Smooth muscle cell (in vitro differentiated cells): ENCODE measurements around the gene BRD3OS. TPM values are rescaled to one million over a fixed set of nuclear protein-coding genes. Genes with fewer than 3 reads are reported as not detected.

Experiments used
- DNase-seq: peaks from one replicate; lab custom pipeline; 2025; ENCODE audit not compliant: unreplicated experiment; lab: John Stamatoyannopoulos, UW
- H2AFZ ChIP-seq: fragments of 200-600 bp; sonication (generic); 2 replicates; pipeline ENCODE4 v1.6.0; 2016; ENCODE audit warnings: antibody characterized with exemption, low read depth, mild to moderate bottlenecking
- H3F3A ChIP-seq: fragments of 200-600 bp; sonication (generic); 2 replicates; pipeline ENCODE4 v1.6.0; 2017; ENCODE audit warnings: antibody characterized with exemption, low read depth
- H3K27ac ChIP-seq: fragments of 200-600 bp; sonication (generic); 2 replicates; pipeline ENCODE4 v1.5.1; 2016; ENCODE audit warnings: low read depth, mild to moderate bottlenecking
- H3K27me3 ChIP-seq: fragments of 200-600 bp; sonication (generic); 2 replicates; pipeline ENCODE4 v1.6.1; 2016; ENCODE audit warnings: low read depth, mild to moderate bottlenecking
- H3K36me3 ChIP-seq: fragments of 200-600 bp; sonication (generic); 2 replicates; pipeline ENCODE4 v1.5.1; 2016; ENCODE audit warnings: low read depth
- H3K4me1 ChIP-seq: fragments of 200-600 bp; sonication (generic); 2 replicates; pipeline ENCODE4 v1.5.1; 2016; ENCODE audit warnings: low read depth
- H3K4me2 ChIP-seq: fragments of 200-600 bp; sonication (generic); 2 replicates; pipeline ENCODE4 v1.6.0; 2016; ENCODE audit warnings: mild to moderate bottlenecking
- H3K4me3 ChIP-seq: fragments of 200-600 bp; sonication (generic); 2 replicates; pipeline ENCODE4 v1.5.1; 2016; ENCODE audit warnings: mild to moderate bottlenecking
- H3K79me2 ChIP-seq: fragments of 200-600 bp; sonication (generic); 2 replicates; pipeline ENCODE4 v1.6.0; 2016; ENCODE audit warnings: low read depth, mild to moderate bottlenecking
- H3K9ac ChIP-seq: fragments of 200-600 bp; sonication (generic); 2 replicates; pipeline ENCODE4 v1.6.0; 2016; ENCODE audit warnings: low read depth
- H3K9me3 ChIP-seq: fragments of 200-600 bp; sonication (generic); replicated peaks from 2 replicates; pipeline ENCODE4 v1.5.1; 2016; ENCODE audit warnings: low read depth
- H4K20me1 ChIP-seq: fragments of 200-600 bp; sonication (generic); 2 replicates; pipeline ENCODE4 v1.6.0; 2016; ENCODE audit warnings: low read depth
- WGBS: methylation state at CpG from one replicate; pipeline ENCODE4 v1.1.7; 2016; ENCODE audit warnings: low lambda C conversion rate; 5-methylcytosine and 5-hydroxymethylcytosine counted together
- polyA plus RNA-seq: library from polyadenylated mRNA; unstranded; fragments of >200 nt; fragmentation: Nextera tagmentation; extraction: Ambion mirVana; gene quantifications from 2 replicates; pipeline ENCODE4 v1.2.1, GENCODE V29; 2016
- total RNA-seq: library from RNA; depleted of rRNA; stranded (reverse); fragments of >200 nt; gene quantifications from 2 replicates; pipeline ENCODE4 v1.2.3, GENCODE V29; 2014
- TF ChIP-seq, protein P1 (sequence below): fragments of 200-600 bp; sonication (generic); IDR thresholded peaks from 2 replicates; pipeline ENCODE4 v1.5.1; 2017; ENCODE audit warnings: borderline replicate concordance, mild to moderate bottlenecking, antibody characterized with exemption; ENCODE audit not compliant: insufficient read depth, poor library complexity, severe bottlenecking

The BRD3OS gene
- total and polyA plus RNA-seq, 2 experiments from 2014 or later: 16.0 to 16.1 TPM

DNA sequence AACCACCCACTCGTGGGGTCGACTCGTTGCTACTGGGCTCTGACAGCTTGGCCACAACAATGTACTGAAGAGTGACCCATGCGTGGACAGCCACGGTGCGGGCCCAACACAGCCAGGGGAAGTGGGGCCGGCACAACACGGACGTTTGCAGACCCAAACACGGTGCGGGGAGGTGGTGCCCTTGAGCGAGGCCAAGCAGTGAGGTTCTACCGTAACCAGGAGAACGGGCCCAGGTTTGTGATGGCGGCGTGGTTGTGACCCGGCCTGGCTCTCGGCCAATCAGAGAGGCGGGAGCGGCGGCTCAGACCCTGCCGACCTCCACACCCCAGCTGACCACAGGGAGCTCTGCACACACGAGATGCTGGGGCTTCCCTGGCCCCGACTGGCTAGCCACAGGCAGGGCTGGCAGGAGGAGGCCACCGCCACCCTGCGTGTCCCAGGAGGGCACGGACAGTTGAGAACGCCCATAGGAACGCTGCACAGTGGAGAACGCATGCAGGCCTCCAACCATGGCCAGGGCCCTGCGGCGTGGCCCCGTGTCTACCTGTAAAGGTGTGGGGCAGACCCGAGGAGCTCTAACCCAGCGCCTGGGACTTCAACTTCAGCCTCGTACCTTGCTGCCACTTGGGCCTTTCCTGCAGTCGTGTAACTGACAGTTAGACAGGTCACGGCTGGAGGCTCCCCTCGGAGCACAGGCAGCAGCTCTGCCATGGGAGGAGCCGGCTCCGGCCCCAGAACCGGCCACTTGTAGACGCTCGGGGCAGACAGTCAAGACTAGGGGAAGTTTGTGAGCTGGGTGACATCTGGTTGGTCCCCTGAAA lies 28.9 kb downstream of the BRD3OS start:
- 94% methylated on average over 44 of the region's 44 CpGs for WGBS
- no peak for DNase-seq
- peaks cover 44% of the 10 kb centered on the region for H3K79me2 ChIP-seq

DNA sequence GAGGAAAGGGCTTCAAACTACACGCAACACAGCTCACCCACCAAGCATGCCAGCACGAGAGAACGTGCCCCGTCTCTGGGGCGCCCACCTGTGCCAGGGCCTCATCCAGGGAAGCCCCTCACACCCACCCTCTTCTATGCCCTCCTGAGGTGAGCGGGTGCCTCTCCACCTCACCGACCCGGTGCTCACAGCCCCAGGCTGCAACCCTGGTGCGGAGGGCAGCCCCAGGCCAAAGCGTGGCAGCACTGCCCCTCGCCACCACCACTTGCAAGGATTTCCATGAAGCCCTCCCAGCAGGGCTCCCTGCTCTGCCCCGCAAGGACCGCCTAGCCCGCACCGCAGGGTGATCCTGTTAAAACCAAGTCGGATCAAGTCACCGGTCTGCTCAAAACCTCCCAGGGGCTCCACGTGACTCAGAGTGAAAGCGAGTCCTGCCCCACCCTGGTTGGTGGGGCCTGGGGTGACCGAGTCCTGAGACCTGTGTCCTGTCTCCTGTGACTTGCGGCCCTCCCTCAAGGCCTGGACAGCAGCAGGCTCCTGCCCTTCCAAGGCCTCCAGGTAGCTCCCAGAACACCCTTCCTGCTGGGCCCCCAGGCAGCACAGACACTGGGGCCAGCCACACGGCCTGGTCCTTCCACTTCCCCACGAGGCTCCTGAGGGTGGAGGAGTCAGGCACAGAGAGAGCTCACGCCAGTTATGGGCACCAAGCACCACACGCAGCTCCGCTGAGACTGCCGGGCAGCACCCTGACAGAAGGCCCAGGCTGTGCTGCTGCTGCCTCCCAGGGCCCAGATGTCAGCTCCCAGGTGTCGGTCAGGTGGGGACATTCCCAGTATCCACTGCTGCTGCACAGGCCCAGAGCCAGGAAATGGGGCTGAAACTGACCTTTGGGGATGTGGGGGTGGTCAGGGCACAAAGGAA lies 29.9 kb downstream of the BRD3OS start:
- Histone ChIP-seq H3K27me3 (no peaks in the 10 kb centered on the region), H3K36me3 (no peaks in the 10 kb centered on the region), H3K4me2 (no peak overlapping the region), H3K79me2 (peaks cover 54% of the 10 kb centered on the region), H3F3A (no peaks in the 10 kb centered on the region), H3K4me1 (no peaks in the 10 kb centered on the region), H4K20me1 (peaks cover 97% of the 10 kb centered on the region), H3K27ac (no peak overlapping the region), H3K9ac (no peak overlapping the region), H3K9me3 (no peaks in the 10 kb centered on the region), H2AFZ (no peak overlapping the region), H3K4me3 (no peak overlapping the region)
- no peak for DNase-seq
- TF ChIP-seq, protein P1, sequence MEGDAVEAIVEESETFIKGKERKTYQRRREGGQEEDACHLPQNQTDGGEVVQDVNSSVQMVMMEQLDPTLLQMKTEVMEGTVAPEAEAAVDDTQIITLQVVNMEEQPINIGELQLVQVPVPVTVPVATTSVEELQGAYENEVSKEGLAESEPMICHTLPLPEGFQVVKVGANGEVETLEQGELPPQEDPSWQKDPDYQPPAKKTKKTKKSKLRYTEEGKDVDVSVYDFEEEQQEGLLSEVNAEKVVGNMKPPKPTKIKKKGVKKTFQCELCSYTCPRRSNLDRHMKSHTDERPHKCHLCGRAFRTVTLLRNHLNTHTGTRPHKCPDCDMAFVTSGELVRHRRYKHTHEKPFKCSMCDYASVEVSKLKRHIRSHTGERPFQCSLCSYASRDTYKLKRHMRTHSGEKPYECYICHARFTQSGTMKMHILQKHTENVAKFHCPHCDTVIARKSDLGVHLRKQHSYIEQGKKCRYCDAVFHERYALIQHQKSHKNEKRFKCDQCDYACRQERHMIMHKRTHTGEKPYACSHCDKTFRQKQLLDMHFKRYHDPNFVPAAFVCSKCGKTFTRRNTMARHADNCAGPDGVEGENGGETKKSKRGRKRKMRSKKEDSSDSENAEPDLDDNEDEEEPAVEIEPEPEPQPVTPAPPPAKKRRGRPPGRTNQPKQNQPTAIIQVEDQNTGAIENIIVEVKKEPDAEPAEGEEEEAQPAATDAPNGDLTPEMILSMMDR: no peak
- WGBS: 97% methylated on average over 27 of the region's 28 CpGs

More for the DNA sequence above, 28.9 kb downstream of the BRD3OS start:
- Histone ChIP-seq H3K4me3 (no peak overlapping the region), H3K4me2 (no peak overlapping the region), H3F3A (no peaks in the 10 kb centered on the region), H3K36me3 (no peaks in the 10 kb centered on the region), H3K27ac (no peak overlapping the region), H3K4me1 (no peaks in the 10 kb centered on the region), H3K9me3 (no peaks in the 10 kb centered on the region), H3K9ac (no peak overlapping the region), H4K20me1 (peaks cover 96% of the 10 kb centered on the region), H3K27me3 (no peaks in the 10 kb centered on the region), H2AFZ (no peak overlapping the region)
- TF ChIP-seq, protein P1: no peak

DNA sequence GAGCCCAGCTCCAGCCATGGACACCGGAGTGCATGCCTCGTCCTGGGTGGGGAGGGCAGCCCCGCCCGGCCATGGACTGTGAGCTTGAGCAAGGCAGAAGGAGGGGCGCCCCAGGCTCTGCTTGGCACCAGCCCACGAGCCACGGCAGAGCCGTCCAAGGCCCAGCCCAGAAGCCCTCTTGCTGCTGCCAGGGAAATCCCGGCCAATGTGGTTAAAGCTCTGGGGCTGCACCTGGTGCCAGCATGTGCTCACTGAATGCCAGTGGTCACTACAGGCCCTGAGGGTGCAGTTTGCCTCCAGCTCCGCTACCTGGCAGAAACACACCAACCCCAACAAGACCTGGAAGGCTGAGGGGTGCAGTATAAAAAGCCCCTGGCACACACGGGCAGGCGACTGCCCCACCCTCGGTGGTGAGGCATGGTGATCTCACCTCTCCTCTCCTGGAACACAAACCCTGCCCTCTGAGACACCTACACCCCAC lies 30.7 kb downstream of the BRD3OS start:
- WGBS: 93% methylated on average over 13 of the region's 13 CpGs
- TF ChIP-seq, protein P1: no peak
- Histone ChIP-seq H2AFZ (no peak overlapping the region), H3K9ac (no peak overlapping the region), H3K4me1 (no peaks in the 10 kb centered on the region), H3K4me2 (no peak overlapping the region), H3F3A (no peaks in the 10 kb centered on the region), H3K27me3 (no peaks in the 10 kb centered on the region), H3K9me3 (no peaks in the 10 kb centered on the region), H3K27ac (no peak overlapping the region), H3K4me3 (no peak overlapping the region), H3K79me2 (peaks cover 61% of the 10 kb centered on the region), H4K20me1 (peaks cover 97% of the 10 kb centered on the region), H3K36me3 (no peaks in the 10 kb centered on the region)
- DNase-seq: no peak
